ENCODE measurements around the gene GSTP1. TPM values are rescaled to one million over a fixed set of nuclear protein-coding genes. Genes with fewer than 3 reads are reported as not detected.

The GSTP1 gene
- total and polyA plus RNA-seq, 2 of the 8 experiments (the other 6 are each of a cell fraction or from before 2014, with no cell fraction given), result 1,454 to 3,329 TPM

GRCh38 chr11:67633758-67634365 is 50.2 kb downstream of the GSTP1 start (continued):
- TF ChIP-seq CTBP2 (IDR thresholded peaks at IDR 0.05; ENCODE audit: borderline replicate concordance, insufficient read depth, insufficient read length, low read length), result no peak
